ENCODE results near the gene MTERF4. TPM values are rescaled to one million over a fixed set of nuclear protein-coding genes. Genes with fewer than 3 reads are reported as not detected.

MTERF4 gene
- total RNA-seq, 1 experiment from 2014 or later: 37.6 TPM

- no peak for DNase-seq (ENCODE audit: low spot score)
Observed at GRCh38 chr2:241068942-241069810, 32.9 kb downstream of the MTERF4 start.

- no peak for DNase-seq (ENCODE audit: low spot score)
Observed at GRCh38 chr2:241068136-241068941, 33.7 kb downstream of the MTERF4 start.

GRCh38 chr2:241067501-241068135 is 34.5 kb downstream of the MTERF4 start:
- DNase-seq (ENCODE audit: low spot score): no peak

GRCh38 chr2:241066893-241067341 is 35.2 kb downstream of the MTERF4 start:
- DNase-seq (ENCODE audit: low spot score): no peak

GRCh38 chr2:241066171-241066892 is 35.8 kb downstream of the MTERF4 start:
- no peak for DNase-seq (ENCODE audit: low spot score)

GRCh38 chr2:241065355-241065803 is 36.7 kb downstream of the MTERF4 start:
- no peak for DNase-seq (ENCODE audit: low spot score)

GRCh38 chr2:241064802-241065354 is 37.2 kb downstream of the MTERF4 start:
- no peak for DNase-seq (ENCODE audit: low spot score)

GRCh38 chr2:241064008-241064801 is 37.9 kb downstream of the MTERF4 start:
- no peak for DNase-seq (ENCODE audit: low spot score)

GRCh38 chr2:241063587-241063986 is 38.5 kb downstream of the MTERF4 start:
- DNase-seq (ENCODE audit: low spot score): no peak

GRCh38 chr2:241063093-241063551 is 39.0 kb downstream of the MTERF4 start:
- no peak for DNase-seq (ENCODE audit: low spot score)

GRCh38 chr2:241062389-241063092 is 39.5 kb downstream of the MTERF4 start:
- no peak for DNase-seq (ENCODE audit: low spot score)

GRCh38 chr2:241061275-241061674 is 40.8 kb downstream of the MTERF4 start:
- DNase-seq (ENCODE audit: low spot score): no peak

GRCh38 chr2:241053576-241054251 is 48.4 kb downstream of the MTERF4 start:
- DNase-seq (ENCODE audit: low spot score): no peak

- DNase-seq (ENCODE audit: low spot score): no peak
Observed at GRCh38 chr2:241052677-241053360, 49.3 kb downstream of the MTERF4 start.

GRCh38 chr2:241051578-241052487 is 50.3 kb downstream of the MTERF4 start:
- DNase-seq (ENCODE audit: low spot score): no peak

GRCh38 chr2:241050624-241051577 is 51.2 kb downstream of the MTERF4 start:
- DNase-seq (ENCODE audit: low spot score): no peak
